Pancreas (tissue), 10 donors: ENCODE results near the gene WDR7. TPM values are rescaled to one million over a fixed set of nuclear protein-coding genes. Genes with fewer than 3 reads are reported as not detected.

ENCODE experiments used
- ATAC-seq, 4 donors: fragments of 200-7000 bp; cut with Tn5 transposase; one replicate each; pipeline versions ENCODE4 v1.8.0 to v1.9.1; 2020; ENCODE audit warnings: mild to moderate bottlenecking in 4 of 4, moderate library complexity in 4 of 4
- DNase-seq, 6 donors: peaks; one replicate each; pipeline ENCODE4 v3.0.0-alpha.2; 2020
- FAIRE-seq: peaks from 2 replicates; lab custom pipeline; 2012; peaks lifted over from hg19 to GRCh38; lab: Jason Lieb, UNC
- H3K27ac ChIP-seq, 4 donors: fragments of 200-600 bp; sonication (generic); 1 replicate in 3 of 4; 2 replicates in 1 of 4; pipeline versions ENCODE4 v1.5.0 to v1.8.0; 2020
- H3K27me3 ChIP-seq, 4 donors: fragments of 200-600 bp; one replicate each; pipeline ENCODE4 v1.8.0; 2021
- H3K36me3 ChIP-seq, 3 donors: fragments of 200-600 bp; sonication (generic) in 1 of 3; one replicate each; pipeline versions ENCODE4 v1.5.0 to v1.8.0; 2020 to 2021
- H3K4me1 ChIP-seq, 3 donors: fragments of 200-600 bp; one replicate each; pipeline ENCODE4 v1.8.0; 2021
- H3K4me3 ChIP-seq, 4 donors: fragments of 200-600 bp; sonication (generic) in 2 of 4; one replicate each; pipeline versions ENCODE4 v1.5.0 to v1.8.0; 2020 to 2021
- H3K9me3 ChIP-seq, 4 donors: fragments of 200-600 bp; one replicate each; pipeline ENCODE4 v1.8.0; 2021
- CTCF ChIP-seq, 4 donors: fragments of 200-600 bp; sonication (generic) in 3 of 4; IDR thresholded peaks; one replicate each; pipeline versions ENCODE4 v1.5.0 to v1.8.0; 2021; ENCODE audit warnings: antibody characterized with exemption in 4 of 4
- WGBS, 2 donors: extraction: QIAGEN DNeasy Blood & Tissue Kit; methylation state at CpG; one replicate each; pipeline ENCODE4 v1.1.7; 2013; 5-methylcytosine and 5-hydroxymethylcytosine counted together
- intact Hi-C, 3 donors: fragments of 100-400 bp; cut with DNase I; formaldehyde crosslinking; loops; one replicate each; pipeline versions ENCODE4 v1.11.1 to v1.14.2; 2022
- polyA plus RNA-seq, 2 donors: library from polyadenylated mRNA; stranded (reverse); fragments of 200-250 nt; gene quantifications; one replicate each; pipeline ENCODE4 v1.2.3, GENCODE V29; 2013
- total RNA-seq, 6 donors: library from RNA; stranded (reverse); fragmentation: NEBNext Ultra II Directional in 4 of 6; extraction: Animal tissue kit (Norgen Biotek cat#: 25700) in 4 of 6; gene quantifications; one replicate each; pipeline versions ENCODE4 v1.2.1 to v1.2.4, GENCODE V29; 2021 to 2023
- donor health status: healthy with polysubstance abuse.
- donor health status: DM: no; HTN: no; CAD: no; lungs with moderate emphysema.
- donor health status: DM: no; HTN: no; CAD: no.
- donor health status: control.
- donor health status: control.
- donor health status: Bipolar disorder and iron deficiency.
- donor health status: DM: yes; HTN: yes; CAD: no.
- donor health status: DM: no; HTN: no; CAD: no.
- donor health status: DM: no; HTN: no; CAD: no.
- donor health status: DM: yes; HTN: yes; CAD: no.

Gene WDR7
- total and polyA plus RNA-seq, 8 donors, result 2.5 to 14.4 (median 10.3) TPM

DNA sequence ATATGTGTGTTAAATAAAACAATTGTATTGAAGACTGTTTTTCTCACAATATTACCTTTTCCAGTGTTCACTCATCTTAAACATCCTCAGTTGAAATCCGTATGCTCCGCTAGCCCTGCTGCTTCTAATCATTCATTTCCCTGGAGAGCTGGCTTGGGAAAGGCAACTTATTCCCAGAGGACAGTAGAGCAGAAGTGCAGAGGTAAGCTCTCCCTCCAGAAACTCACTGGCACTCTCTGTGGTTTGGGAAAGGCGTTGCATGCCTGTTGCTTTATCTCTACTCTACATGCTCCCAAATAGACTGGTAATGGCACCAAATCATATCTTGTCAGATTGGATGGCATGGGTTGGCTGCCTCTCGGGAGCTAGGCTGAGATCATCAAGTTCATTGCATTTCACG, 378.6 kb downstream of the WDR7 start:
- H3K27ac ChIP-seq, result no peak overlapping the region
- DNase-seq, result no peak
- TF ChIP-seq CTCF (IDR thresholded peaks at IDR 0.05), result no peak
- H3K36me3 ChIP-seq, result peaks cover 0 to 16% (median 0%) of the 10 kb centered on the region in 3 donors
- H3K9me3 ChIP-seq, result no peaks in the 10 kb centered on the region
- H3K27me3 ChIP-seq, result no peaks in the 10 kb centered on the region
- ATAC-seq, result no peak
- FAIRE-seq, result no peak
- no peak overlapping the region for H3K4me3 ChIP-seq
- no peaks in the 10 kb centered on the region for H3K4me1 ChIP-seq
- intact Hi-C loops, result no loop called here
- 96 to 97% methylated on average over 5 of the region's 5 CpGs for WGBS, 2 donors

DNA sequence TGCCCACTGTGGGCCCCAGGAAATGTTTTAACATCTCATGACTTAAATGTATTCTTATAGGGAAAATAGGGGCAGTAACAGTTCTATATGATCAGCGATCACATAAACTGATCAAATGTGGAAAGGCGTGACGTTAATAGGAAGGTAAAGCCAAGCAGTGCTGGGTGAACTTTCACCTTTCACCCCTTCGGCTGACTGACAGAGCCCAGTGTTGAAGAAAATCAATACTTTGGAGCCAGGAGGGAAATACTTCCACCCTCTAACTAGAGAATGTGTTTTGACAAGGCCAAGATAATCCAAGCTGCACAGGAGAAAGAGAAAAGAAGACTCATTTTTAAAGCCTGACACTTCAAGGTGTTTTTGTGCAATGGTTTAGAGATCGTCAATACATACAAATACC, 379.3 kb downstream of the WDR7 start:
- ATAC-seq (no peak), FAIRE-seq (no peak), DNase-seq (no peak)
- no peak for TF ChIP-seq CTCF (IDR thresholded peaks at IDR 0.05)
- 89 to 95% methylated on average over 5 of the region's 5 CpGs for WGBS, 2 donors
- H3K4me3 ChIP-seq, result no peak overlapping the region
- H3K27ac ChIP-seq, result no peak overlapping the region
- H3K4me1 ChIP-seq, result no peaks in the 10 kb centered on the region
- H3K36me3 ChIP-seq, result peaks cover 0 to 16% (median 0%) of the 10 kb centered on the region in 3 donors
- H3K27me3 ChIP-seq, result no peaks in the 10 kb centered on the region
- intact Hi-C loops, result no loop called here
- H3K9me3 ChIP-seq, result no peaks in the 10 kb centered on the region

DNA sequence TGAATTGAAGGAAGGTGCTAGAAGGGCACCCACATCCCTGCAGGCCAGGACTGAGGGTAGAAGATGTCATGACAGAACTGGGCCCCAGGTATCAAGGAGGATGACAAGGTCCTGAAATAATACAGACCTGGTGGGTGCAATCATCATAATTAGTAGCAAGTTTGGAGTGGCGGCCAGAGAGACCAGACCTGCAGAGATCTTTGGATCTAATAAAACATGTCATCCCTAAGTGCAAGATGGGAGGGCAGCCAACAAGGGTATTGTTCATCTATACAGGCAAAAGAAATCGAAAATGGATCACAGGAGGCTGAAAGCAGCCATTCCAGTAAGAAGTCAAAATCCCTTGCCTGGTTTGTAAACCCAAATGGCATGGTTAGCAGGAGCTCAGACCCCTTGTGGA, 384.4 kb downstream of the WDR7 start:
- H3K36me3 ChIP-seq, result no peaks in the 10 kb centered on the region
- no peak for DNase-seq
- no peak overlapping the region for H3K27ac ChIP-seq
- intact Hi-C loops, result no loop called here
- 80 to 82% methylated on average over 2 of the region's 2 CpGs for WGBS, 2 donors
- TF ChIP-seq CTCF (IDR thresholded peaks at IDR 0.05), result no peak
- H3K27me3 ChIP-seq, result no peaks in the 10 kb centered on the region
- no peak for FAIRE-seq
- H3K9me3 ChIP-seq, result no peaks in the 10 kb centered on the region
- H3K4me3 ChIP-seq, result no peak overlapping the region
- ATAC-seq, result no peak
- no peaks in the 10 kb centered on the region for H3K4me1 ChIP-seq

- WGBS, 2 donors, result 65 to 75% methylated on average over 6 of the region's 6 CpGs
- H3K9me3 ChIP-seq, result no peaks in the 10 kb centered on the region
- H3K27me3 ChIP-seq, result no peaks in the 10 kb centered on the region
- intact Hi-C loops, result no loop called here
- no peak for DNase-seq
- no peak overlapping the region for H3K4me3 ChIP-seq
- no peaks in the 10 kb centered on the region for H3K36me3 ChIP-seq
- no peaks in the 10 kb centered on the region for H3K4me1 ChIP-seq
- no peak for ATAC-seq
- TF ChIP-seq CTCF (IDR thresholded peaks at IDR 0.05), result no peak
- no peak for FAIRE-seq
- no peak overlapping the region for H3K27ac ChIP-seq
Measured at GRCh38 chr18:57038395-57038794, 387.2 kb downstream of the WDR7 start.

- H3K4me1 ChIP-seq, result no peaks in the 10 kb centered on the region
- 48 to 84% methylated on average over 3 of the region's 3 CpGs for WGBS, 2 donors
- H3K27ac ChIP-seq, result no peak overlapping the region
- DNase-seq (no peak), ATAC-seq (no peak), FAIRE-seq (no peak)
- no peaks in the 10 kb centered on the region for H3K9me3 ChIP-seq
- H3K4me3 ChIP-seq, result no peak overlapping the region
- H3K27me3 ChIP-seq, result no peaks in the 10 kb centered on the region
- intact Hi-C loops, result no loop called here
- no peak for TF ChIP-seq CTCF (IDR thresholded peaks at IDR 0.05)
- H3K36me3 ChIP-seq, result no peaks in the 10 kb centered on the region
Measured at GRCh38 chr18:57040175-57040574, 389.0 kb downstream of the WDR7 start.
